NOMO-1 (cell line): ENCODE measurements around the gene KIAA0825.
"Not testable (repeated sequence)": the region's sequence is repeated elsewhere in the genome, so short reads cannot be mapped to it uniquely, and the experiment has no call there.

Experiments used
- DNase-seq, 2 experiments: peaks; one replicate each; lab custom pipeline; 2025; ENCODE audit not compliant: unreplicated experiment in 2 of 2; lab: John Stamatoyannopoulos, UW

KIAA0825 gene

DNA sequence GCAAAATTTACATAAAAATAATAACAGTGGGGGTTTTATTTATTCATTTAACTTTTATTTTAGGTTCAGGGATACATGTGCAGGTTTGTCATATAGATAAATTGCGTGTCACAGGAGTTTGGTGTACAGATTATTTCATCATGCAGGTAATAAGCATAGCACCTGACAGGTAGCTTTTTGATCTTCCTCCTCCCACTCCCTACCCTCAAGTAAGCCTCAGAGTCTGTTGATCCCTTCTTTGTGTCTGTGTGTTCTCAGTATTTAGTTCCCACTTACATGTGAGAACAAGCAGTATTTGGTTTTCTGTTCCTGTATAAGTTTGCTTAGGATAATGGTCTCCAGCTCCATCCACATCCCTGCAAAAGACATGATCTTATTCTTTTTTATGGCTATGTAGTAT lies 240.3 kb downstream of the KIAA0825 start:
- no peak for DNase-seq

- DNase-seq, result peak; percentile 42 to 89
These were observed 241.6 kb downstream of the KIAA0825 start for GRCh38 chr5:94376672-94377345.

- DNase-seq, result no peak
These were observed 242.6 kb downstream of the KIAA0825 start for GRCh38 chr5:94375801-94376200.

- DNase-seq, result no peak
These were observed 244.1 kb downstream of the KIAA0825 start for GRCh38 chr5:94374336-94374735.

DNA sequence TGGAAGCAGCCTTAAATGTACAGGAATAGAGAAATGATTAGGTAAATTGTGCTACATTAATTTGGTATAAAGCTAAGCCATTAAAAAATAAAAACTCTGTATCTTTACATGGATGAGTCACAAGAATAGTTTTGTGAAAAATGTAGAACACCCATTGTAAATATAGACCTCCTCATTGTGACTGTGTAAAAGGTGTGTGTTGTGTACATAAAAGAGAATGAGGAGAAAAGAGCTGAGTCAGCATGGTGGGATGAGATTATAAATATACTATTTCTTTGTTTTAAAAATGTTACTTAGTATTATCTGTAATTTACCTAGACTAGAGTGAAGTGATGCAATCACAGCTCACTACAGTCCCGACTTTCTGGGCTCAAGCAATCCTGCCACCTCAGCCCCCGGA lies 250.5 kb downstream of the KIAA0825 start:
- no peak for DNase-seq

GRCh38 chr5:94366811-94367210 lies 251.6 kb downstream of the KIAA0825 start:
- no peak for DNase-seq

DNA sequence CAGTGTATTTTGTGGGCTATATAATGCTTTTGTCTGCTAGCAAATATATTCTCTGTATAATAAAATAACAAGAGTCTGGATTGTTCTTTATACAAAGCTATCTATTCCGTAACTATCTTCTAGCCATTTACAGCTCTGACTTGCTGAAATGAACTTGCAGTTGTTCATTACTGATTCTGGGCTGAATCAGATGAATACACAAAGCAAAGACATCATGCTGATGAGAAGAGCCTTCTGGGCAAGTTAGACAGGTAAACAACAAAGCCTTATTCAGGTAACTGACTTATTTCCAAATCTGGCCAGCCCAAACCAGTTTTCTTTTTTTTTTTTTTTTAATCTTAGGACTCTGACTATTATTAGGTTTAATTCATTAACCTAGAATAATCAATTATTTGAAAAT lies 255.5 kb downstream of the KIAA0825 start:
- DNase-seq, result no peak

DNA sequence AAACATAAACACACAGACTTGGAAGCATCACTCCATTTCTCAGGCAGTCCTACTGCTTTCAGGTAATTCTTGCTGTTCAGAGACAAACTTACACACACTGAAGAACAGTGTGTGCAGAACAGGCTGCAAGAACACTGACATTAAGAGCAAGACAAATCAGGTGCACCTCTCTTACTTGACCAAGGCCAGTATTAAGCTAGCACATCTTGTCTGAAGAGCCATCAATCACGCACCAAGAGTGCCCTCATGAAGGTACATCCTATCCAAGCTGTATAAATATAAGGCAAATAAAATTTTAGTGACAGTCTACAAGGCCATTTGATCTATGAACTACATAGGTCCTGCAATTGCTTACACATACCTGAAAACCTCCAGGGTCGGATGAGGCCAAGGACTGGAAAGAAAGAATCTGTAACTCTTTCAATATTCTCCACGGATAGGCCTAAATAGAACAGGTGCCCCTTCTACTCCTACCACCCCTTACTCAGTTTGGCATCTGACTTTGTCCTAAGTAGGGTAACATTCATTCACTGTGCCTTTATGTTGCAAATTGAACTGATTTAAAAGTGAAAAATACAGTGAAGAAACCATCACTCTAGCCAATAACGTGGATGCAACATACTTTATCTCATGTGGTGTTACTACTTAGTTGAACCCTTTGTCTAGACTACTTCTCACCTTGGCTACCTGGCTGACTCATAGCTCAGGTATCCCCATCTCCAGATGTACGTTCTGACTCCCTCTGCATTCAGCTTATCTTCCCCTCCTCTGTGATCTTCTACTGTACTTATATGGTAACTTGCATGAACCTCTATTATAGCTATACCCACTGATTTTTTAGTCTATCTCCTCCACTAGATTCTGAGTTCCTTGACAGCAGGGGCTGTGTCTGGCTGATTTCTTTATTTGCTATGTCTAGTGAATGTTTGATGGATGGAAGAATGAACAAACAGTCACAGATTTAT lies 256.3 kb downstream of the KIAA0825 start:
- no peak for DNase-seq

GRCh38 chr5:94361161-94361560 lies 257.2 kb downstream of the KIAA0825 start:
- DNase-seq, result no peak

DNA sequence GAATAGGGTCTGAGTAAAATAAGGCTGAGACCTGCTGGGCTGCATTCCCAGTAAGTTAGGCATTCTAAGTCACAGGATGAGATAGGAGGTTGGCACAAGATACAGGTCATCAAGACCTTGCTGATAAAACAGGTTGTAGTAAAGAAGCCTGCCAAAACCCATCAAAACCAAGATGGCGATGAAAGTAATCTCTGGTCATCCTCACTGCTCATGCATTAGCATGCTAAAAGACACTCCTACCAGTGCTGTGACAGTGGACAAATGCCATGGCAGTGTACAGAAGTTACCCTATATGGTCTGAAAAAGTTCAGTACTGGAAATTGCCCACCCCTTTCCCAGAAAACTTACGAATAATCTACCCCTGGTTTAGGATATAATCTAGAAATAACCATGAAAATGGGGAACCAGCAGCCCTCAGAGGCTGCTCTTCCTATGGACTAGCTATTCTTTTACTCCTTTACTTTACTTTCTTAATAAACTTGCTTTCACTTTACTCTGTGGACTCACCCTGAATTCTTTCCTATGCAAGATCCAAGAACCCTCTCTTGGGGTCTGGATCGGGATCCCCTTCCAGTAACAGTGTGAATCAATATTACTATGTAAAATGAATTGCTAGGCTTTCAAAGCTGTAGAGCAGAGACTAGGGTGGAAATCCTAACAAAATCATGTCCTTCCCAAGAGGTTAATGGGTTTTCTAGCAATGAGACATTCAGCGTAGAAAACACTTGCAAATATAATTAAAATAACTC lies 257.8 kb downstream of the KIAA0825 start:
- no peak for DNase-seq

DNA sequence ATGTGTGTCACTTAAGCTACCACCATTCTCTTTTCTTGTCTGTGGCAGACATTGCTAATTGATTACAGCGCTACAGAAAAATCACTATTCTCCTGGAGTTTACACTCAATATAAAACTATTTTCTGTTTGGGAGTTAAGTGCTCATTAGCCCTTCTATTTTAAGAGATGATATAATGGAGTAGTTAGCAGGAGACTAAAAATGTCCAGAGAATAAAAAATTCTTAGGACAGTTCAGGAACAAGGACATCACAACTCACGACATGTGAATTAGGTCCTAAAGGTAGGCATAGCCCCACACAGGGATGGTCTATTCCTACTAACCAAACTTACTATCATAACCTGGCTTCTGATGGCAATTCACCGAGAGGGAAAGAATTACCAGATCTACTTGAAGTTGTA lies 258.5 kb downstream of the KIAA0825 start:
- no peak for DNase-seq

GRCh38 chr5:94355811-94356210 lies 262.6 kb downstream of the KIAA0825 start:
- DNase-seq, result no peak

GRCh38 chr5:94354837-94355485 lies 263.4 kb downstream of the KIAA0825 start:
- not testable (repeated sequence) for DNase-seq

GRCh38 chr5:94353605-94354004 lies 264.8 kb downstream of the KIAA0825 start:
- no peak for DNase-seq

DNA sequence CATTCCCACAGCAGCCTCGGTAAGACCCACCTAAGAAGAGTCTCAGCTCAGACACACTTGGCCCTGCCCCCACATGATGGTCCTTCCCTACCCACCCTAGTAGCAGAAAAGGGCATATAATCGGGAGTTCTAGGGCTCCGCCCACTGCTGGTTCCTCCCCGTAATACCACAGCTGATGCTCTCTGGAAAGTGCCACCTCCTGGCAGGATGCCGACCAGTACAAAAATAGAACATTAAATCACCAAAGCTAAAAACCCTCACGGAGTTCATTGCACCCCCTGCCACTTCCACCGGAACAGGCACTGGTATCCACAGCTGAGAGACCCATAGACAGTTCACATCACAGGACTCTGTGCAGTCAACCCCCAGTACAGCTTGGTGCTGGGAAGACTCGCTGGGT lies 271.3 kb downstream of the KIAA0825 start:
- DNase-seq, result no peak

DNA sequence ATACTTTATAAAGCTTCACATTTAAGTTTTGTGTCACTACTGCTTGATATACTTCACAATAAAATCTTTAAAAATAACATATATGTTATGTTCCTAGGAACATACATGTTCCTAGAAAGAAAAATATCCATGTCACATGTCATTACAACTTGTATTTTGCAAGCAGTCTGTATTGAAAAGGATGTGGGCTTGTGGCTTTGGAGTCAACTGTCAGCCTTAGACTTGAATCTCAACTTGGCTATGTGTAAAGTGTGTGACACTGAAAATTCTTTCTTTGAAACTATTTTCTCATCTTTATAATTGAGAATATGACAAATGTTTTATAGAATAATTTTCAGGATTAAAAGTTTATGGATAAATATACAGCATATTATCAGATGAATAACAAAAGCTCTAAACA lies 273.1 kb downstream of the KIAA0825 start:
- no peak for DNase-seq

- DNase-seq, result no peak
These were observed 280.8 kb downstream of the KIAA0825 start for GRCh38 chr5:94337617-94338016.

DNA sequence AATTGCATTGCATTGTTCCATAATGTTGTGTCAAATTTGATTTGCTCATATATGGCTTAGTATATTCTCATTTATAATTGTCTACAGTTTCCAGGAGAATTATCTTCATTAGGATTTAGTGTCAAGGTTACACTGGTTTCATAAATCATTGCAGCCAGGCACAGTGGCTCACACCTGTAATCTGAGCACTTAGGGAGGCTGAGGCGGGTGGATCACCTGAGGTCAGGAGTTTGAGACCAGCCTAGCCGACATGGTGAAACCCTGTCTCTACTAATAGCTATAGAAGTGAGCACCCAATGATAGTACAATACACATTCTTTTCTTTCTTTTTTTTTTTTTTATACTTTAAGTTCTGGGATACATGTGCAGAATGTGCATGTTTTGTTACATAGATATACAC lies 282.5 kb downstream of the KIAA0825 start:
- no peak for DNase-seq

DNA sequence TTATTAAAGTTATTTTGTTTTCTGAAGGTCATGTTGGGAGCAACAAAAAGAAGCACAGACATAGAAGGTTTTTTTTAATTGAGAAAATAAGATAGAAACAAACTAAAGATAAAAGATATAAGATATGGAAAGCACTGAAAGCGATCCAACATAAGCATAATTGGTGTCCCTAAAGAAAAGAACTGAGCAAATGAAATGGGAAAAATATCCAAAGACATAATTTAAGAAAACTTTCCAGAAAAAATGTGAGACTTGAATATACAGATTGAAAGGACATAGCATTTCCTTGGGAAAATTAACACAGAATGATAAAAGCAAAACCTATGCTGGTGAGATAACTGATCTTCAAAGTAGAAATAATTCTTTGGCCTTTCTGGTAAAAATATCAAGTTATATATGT lies 289.3 kb downstream of the KIAA0825 start:
- DNase-seq, result no peak

DNA sequence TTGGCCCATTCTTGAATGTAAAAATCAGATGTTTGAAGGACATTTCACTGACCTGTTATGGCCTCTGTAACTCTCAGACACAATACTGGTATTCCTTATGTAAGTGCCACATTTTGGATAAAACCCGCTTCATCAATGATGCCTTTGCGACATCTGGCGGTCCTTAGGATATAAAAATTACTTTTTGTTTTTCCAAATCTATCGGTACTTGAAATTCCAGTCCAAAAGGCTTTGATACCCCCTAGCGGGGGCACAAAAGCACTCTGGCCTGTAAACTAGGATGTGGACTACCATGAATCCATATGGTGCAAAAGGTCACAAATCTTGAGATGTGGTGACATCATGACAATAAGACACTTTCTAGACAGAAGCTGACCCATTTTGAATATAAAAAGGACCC lies 291.8 kb downstream of the KIAA0825 start:
- DNase-seq, result no peak
